H54 (cell line): ENCODE results near the gene IL16.

Source experiments
- DNase-seq: peaks from one replicate; pipeline ENCODE4 v3.0.0; 2011; ENCODE audit warnings: low spot score, mixed read lengths; ENCODE audit not compliant: insufficient read length
- FAIRE-seq: peaks from 3 replicates; lab custom pipeline; 2011; peaks lifted over from hg19 to GRCh38; lab: Jason Lieb, UNC
- POLR2A ChIP-seq: IDR thresholded peaks from 2 replicates; pipeline ENCODE4 v1.6.1; 2011; ENCODE audit warnings: low read depth, mild to moderate bottlenecking, low read length

The IL16 gene

DNA sequence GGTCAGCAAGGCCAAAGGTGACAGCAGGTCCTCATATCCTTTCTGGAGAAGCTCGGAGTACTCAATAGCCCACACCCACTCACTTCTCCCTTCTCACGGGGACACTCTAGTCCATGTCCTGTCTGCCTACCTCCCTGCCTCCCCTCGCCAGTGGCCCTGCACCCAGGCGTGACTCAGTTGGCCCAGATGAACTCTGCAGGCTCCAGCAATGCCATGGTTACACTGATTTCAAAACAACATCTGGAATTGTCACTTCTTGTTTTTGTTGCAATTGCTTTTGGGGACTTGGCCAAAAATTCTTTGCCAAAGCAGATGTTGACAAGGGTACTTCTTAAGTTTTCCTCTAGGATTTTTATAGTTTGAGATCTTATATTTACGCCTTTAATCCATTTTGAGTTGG, 13.0 kb downstream of the IL16 start:
- FAIRE-seq: no peak
- no peak for TF ChIP-seq POLR2A
- DNase-seq: no peak

DNA sequence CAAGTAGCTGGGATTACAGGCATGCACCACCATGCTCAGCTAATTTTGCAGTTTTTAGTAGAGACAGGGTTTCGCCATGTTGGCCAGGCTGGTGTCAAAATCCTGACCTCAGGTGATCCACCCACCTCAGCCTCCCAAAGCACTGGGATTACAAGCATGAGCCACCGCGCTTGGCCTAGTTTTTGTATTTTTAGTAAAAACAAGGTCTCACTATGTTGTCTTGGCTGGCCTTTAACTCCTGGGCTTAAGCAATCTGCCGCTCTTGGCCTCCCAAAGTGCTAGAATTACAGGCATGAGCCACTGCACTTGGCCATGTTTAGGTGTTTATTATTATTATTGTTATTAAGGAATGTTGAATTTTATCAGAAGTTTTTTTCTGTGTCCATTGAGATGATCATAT, 14.7 kb downstream of the IL16 start:
- TF ChIP-seq POLR2A: no peak
- DNase-seq (no peak), FAIRE-seq (no peak)

DNA sequence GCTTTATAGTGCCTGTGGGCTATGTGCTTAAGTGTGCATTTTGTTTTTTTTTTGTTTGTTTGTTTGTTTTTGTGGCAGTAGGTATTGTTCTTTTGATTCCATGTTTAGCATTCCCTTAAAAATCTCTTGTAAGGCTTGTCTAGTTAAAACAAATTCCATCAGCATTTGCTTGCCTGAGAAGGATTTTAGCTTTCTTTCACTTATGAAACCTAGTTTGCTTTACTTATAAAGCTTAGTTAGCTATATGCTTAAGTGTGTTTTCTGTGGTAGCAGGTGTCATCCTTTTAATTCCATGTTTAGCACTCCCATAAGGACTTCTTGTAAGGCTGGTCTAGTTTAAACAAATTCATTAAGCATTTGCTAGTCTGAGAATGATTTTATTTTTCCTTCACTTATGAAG, 17.3 kb downstream of the IL16 start:
- FAIRE-seq: no peak
- TF ChIP-seq POLR2A: no peak

DNA sequence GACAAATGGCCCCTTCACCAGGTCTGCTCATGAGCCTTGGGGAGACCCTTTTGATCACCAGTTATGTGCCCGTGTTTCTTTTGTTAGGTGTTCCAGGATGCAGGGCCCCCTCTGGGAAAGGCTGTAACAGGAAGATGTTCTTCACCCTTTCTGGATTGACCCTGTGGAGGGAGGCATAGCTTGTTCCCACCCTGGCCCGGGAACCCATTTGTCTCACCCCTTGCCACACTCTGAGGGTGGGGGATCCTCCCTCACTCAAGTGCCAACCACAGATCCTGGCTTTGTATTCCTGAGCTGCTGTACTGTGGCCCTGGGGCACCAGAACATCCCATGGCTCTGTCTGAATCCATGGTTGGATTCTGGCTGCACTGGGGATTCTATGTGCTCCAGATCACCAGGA, 18.9 kb downstream of the IL16 start:
- FAIRE-seq: no peak
- no peak for DNase-seq
- TF ChIP-seq POLR2A: no peak

More for the DNA sequence above, 17.3 kb downstream of the IL16 start:
- DNase-seq: no peak

DNA sequence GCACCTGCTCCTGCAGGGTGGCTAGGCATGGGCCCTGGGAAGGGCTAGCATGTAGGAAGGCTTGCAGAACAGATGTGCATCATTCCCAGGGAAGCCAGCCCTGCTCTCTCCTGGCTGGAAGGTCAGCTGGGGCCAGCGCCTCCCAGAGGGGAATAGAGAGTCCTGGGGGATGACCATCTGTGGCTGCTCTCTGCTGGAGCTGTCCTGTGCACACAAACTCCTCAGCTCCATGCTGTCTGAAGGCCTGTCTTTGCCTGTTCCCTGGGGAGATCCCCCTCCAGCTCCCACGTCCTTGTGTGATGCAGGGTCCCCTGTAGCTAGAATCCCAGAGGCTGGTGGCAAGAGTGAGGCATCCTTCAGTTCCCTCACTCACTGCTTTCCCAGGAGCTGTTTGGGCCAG, 19.3 kb downstream of the IL16 start:
- no peak for DNase-seq
- no peak for TF ChIP-seq POLR2A
- no peak for FAIRE-seq

DNA sequence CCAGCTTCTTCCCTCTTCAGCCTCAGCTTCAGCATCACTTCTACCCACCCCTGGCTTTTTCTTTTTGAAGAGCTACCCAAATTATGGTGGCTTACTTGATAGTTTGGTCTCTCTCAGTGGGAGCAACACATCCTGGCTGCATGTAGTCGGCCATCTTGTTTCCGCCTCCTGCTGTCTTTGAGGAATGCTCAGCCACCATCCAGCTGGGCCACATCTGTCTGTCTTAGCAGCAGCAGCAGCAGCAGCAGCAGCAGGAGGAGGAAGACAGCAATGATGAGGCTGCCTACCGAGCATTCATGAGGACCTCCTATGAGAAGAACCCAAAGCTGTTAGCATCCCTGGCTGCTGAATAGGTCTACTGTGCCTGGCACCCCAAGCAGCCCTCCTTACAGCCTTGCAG, 19.7 kb downstream of the IL16 start:
- no peak for FAIRE-seq
- TF ChIP-seq POLR2A: no peak

DNA sequence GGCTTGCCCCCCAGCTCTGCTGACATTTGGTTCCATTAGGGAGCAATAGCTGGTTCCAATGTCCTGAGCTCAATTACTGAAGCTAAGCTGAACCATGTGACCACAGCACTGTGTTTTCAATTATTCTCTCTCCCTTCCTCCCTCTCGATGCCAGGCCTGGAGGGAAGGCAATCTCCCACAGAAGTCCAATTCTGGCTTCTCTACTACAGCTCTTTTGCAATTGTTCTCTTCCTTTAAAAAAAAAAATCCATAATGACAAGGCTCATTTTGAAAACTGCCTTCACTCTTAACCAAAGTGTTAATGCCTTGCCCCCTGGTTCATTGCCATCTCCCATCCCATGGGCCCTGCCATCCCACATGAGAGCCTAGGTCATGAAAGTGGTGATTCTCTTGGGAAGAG, 24.8 kb downstream of the IL16 start:
- FAIRE-seq: no peak
- no peak for DNase-seq

More for the DNA sequence above, 19.7 kb downstream of the IL16 start:
- no peak for DNase-seq

DNA sequence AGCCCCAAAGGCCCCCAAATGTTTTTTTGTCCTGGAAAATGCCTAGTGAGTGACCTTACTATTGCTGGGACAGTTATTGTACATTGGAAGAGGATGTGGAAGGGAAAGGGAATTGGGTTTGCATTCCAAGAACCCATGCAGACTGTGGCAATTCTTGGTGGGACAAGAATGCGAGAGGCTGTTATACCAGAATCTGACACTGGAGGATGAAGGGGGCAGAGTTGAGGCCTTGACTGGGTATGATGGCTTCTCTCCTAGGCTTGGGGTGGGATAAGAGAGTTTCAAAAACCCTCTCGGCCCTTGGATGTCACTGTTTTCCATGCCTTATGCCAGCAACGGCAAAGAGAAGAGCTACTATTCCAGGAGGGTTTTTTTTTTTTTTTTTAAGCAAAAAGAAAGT, 25.3 kb downstream of the IL16 start:
- no peak for FAIRE-seq
- TF ChIP-seq POLR2A: no peak
- DNase-seq: no peak

More for the DNA sequence above, 24.8 kb downstream of the IL16 start:
- no peak for TF ChIP-seq POLR2A

DNA sequence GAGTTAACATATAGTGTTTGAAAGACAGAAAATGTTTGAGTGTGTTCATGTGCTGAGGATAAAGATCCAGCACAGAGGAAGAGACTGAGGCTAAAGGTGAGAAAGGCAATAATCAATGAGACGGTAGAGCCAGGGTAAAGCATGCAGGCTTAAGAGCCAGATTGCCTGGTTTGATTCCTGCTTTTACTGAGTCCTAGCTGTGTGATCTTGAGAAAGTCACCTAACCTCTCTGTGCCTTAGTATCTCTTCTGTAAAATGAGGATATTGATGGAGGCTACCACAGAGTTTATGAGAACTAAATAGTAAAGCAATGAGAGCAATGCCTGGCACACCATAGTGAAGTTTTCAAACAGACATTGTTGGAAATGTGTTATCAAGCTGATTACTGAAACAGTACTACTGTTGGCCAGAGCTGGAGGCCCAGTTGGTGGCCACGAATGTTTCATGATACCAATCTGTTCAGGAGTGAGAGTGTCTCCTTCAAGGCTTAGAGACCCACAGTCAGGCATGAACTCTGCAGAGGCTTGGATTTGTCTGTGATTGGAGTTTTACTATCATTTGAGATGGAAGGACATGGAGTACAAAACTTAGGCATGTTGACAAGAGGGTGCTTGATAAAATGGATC, 26.8 kb downstream of the IL16 start:
- TF ChIP-seq POLR2A: no peak
- DNase-seq (no peak), FAIRE-seq (no peak)

DNA sequence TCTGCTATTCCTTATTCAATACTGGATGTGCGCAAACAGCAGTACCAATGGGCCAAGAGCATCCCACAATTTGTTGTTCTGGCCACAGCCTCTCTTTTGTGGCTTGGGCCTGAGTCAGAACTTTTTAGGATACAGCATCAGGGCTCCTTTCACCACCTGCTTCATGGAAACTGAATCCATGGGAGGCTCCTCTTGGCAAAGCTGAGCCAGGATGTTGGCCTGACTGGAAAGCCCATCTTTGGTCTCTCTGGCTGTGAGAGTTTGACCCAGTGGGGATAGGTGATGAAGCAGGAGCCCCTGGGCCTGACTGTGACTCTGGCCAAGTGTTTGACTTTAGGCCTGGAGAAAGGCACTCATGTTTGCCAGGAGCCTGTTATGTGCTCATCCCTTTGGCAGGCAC, 27.6 kb downstream of the IL16 start:
- DNase-seq (no peak), FAIRE-seq (no peak)
- no peak for TF ChIP-seq POLR2A

DNA sequence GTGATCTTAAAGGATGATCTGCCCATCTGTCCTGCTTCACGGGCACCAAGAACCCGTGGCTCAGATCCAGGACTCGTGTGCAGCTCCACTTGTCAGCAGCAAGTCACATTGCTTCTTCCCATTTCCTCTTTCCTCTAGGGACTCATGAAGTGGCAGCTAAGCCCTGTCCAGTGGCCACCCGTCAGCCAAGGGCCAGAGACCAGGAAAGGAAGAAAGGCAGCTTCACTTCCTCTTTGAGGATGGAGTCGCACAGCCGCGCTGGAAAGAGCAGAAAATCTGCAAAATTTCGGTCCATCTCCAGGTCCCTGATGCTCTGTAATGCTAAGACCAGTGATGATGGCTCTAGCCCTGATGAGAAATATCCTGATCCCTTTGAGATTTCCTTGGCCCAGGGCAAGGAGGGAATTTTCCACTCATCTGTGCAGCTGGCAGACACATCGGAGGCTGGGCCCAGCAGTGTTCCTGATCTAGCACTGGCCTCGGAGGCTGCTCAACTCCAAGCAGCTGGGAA, 28.5 kb downstream of the IL16 start:
- FAIRE-seq (no peak), DNase-seq (no peak)
- no peak for TF ChIP-seq POLR2A

DNA sequence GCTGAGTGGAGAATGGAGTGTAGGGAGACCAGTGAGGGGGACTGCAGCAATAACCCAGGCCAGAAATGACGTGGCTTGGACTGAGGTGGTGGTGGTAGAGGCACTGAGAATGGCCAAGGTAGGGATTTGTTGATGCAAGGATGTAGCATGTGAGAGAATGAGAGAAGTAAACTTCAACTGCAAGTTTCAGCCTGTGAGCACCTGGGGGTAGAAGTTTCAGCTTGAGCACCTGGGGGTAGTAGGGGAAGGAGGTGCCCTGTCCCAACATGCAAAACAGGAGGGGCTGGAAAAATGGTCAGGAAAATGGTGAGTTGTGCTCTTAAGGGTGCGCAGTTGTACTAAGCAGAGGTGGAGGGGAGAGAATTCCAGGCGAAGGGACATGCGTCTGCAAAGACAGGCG, 31.0 kb downstream of the IL16 start:
- no peak for DNase-seq
- TF ChIP-seq POLR2A: no peak
- no peak for FAIRE-seq

DNA sequence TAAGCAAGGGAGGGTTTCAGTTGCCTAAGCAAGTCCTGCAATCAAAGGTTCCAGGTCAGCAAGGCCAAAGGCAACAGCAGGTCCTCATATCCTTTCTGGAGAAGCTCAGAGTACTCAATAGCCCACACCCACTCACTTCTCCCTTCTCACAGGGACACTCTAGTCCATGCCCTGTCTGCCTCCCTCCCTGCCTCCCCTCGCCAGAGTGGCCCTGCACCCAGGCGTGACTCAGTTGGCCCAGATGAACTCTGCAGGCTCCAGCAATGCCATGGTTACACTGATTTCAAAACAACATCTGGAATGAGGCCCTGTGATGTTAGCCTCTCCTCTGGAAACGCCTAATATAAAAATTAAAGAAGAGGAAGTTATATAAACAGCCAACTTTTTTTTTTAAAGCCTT, 32.9 kb downstream of the IL16 start:
- FAIRE-seq: no peak
- TF ChIP-seq POLR2A: no peak
- DNase-seq: no peak

DNA sequence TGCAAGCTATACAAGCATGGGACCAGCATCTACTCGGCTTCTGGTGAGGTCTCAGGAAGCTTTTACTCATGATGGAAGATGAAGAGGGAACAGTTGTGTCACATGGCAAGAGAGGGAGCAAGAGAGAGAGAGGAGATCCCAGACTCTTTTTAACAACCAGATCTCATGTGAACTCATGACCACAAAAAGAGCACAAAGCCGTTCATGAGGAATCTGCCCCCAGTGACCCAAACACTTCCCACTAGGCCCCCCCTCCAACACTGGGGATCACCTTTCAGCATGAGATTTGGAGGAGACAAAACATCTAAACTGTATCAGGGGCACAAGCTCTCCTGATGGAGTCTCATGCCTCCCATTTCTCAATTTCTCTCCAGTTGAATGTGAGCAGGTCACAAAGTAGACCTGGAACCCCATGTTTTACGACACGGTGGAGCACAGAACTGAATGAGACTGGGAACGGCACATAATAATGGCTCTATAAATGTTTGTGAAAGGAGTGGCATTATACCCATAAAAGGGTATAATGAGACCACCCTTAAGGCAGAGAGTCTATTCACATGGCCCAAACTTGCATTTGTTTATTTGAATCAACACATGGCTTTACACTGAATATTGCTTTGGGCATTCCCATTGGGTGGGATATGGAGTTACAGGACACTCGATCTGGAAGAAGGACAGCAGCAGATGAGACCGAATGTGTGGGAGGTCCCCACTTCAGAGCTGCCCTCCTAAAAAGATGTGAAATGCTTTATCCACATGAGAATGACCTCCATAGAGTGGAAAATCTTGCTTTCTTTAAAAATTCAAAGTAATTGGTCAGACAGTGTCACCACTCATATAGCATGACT, 38.8 kb downstream of the IL16 start:
- FAIRE-seq: no peak
- no peak for DNase-seq
- no peak for TF ChIP-seq POLR2A
